ENCODE results near the gene GALNT8. TPM values are rescaled to one million over a fixed set of nuclear protein-coding genes. Genes with fewer than 3 reads are reported as not detected.
"Not testable (repeated sequence)": the region's sequence is repeated elsewhere in the genome, so short reads cannot be mapped to it uniquely, and the experiment has no call there.

The GALNT8 gene
- total RNA-seq, 1 experiment from 2014 or later = not detected

- ChIA-PET POLR2A (no interaction called here), CTCF (no interaction called here)
- in situ Hi-C loops (cut with HindIII; ENCODE audit: low pct_unique_long_range_greater_than_20kb, low sequenced_read_pairs) (no loop called here), intact Hi-C loops (cut with micrococcal nuclease; ENCODE audit: unreplicated experiment) (no loop called here)
- Histone ChIP-seq H3K4me1 (ENCODE audit: control insufficient read depth, insufficient read depth, low read length) (no peaks in the 10 kb centered on the region), H3K4me3 (ENCODE audit: low read depth in 2 of 2, low read length in 2 of 2) (no peak overlapping the region), H3K27me3 (ENCODE audit: control insufficient read depth, insufficient read depth, low read length) (peaks cover 5% of the 10 kb centered on the region; the same call in 1 of the 2 replicates), H3K9me3 (ENCODE audit: control insufficient read depth, insufficient read depth, low read depth, low read length) (no peaks in the 10 kb centered on the region), H3K27ac (ENCODE audit: low read length) (no peak overlapping the region), H3K36me3 (ENCODE audit: control insufficient read depth, insufficient read depth, low read length) (no peaks in the 10 kb centered on the region)
- TF ChIP-seq TCF7L2 (IDR thresholded peaks at IDR 0.05; ENCODE audit: low read depth, low read length) (no peak), REST (IDR thresholded peaks at IDR 0.05; ENCODE audit: insufficient read depth in 1 of 2, low read depth in 2 of 2, low read length in 1 of 2) (no peak), SIN3A (IDR thresholded peaks at IDR 0.05; ENCODE audit: borderline replicate concordance, insufficient read depth, low read depth, low read length) (no peak), CTCF (IDR thresholded peaks at IDR 0.05) (no peak), POLR2AphosphoS5 (IDR thresholded peaks at IDR 0.05; ENCODE audit: low read depth, low read length) (no peak)
- BruUV-seq (replicated peaks) = no TSS peak
- ATAC-seq (no peak), DNase-seq (ENCODE audit: low read depth, low spot score) (no peak)
Measured at GRCh38 chr12:4717806-4718205, 2.4 kb upstream of the GALNT8 start.

GRCh38 chr12:4720637-4720995 lies 416 bp downstream of the GALNT8 start:
- Histone ChIP-seq H3K4me1 (ENCODE audit: control insufficient read depth, insufficient read depth, low read length) (no peaks in the 10 kb centered on the region), H3K27me3 (ENCODE audit: control insufficient read depth, insufficient read depth, low read length) (peaks cover 5% of the 10 kb centered on the region; the same call in 1 of the 2 replicates), H3K4me3 (ENCODE audit: low read depth in 2 of 2, low read length in 2 of 2) (no peak overlapping the region), H3K27ac (ENCODE audit: low read length) (no peak overlapping the region), H3K9me3 (ENCODE audit: control insufficient read depth, insufficient read depth, low read depth, low read length) (no peaks in the 10 kb centered on the region), H3K36me3 (ENCODE audit: control insufficient read depth, insufficient read depth, low read length) (no peaks in the 10 kb centered on the region)
- in situ Hi-C loops (cut with HindIII; ENCODE audit: low pct_unique_long_range_greater_than_20kb, low sequenced_read_pairs) = no loop called here
- no peak for DNase-seq (ENCODE audit: low read depth, low spot score)
- no peak for TF ChIP-seq POLR2AphosphoS5 (IDR thresholded peaks at IDR 0.05; ENCODE audit: low read depth, low read length)
- TF ChIP-seq SIN3A (IDR thresholded peaks at IDR 0.05; ENCODE audit: borderline replicate concordance, insufficient read depth, low read depth, low read length) = no peak
- TF ChIP-seq TCF7L2 (IDR thresholded peaks at IDR 0.05; ENCODE audit: low read depth, low read length) = no peak
- TF ChIP-seq CTCF (IDR thresholded peaks at IDR 0.05) = no peak
- no peak for TF ChIP-seq REST (IDR thresholded peaks at IDR 0.05; ENCODE audit: insufficient read depth in 1 of 2, low read depth in 2 of 2, low read length in 1 of 2)
- no peak for ATAC-seq
- no TSS peak for BruUV-seq (replicated peaks)
- intact Hi-C loops (cut with micrococcal nuclease; ENCODE audit: unreplicated experiment) = no loop called here
- CTCF ChIA-PET = no interaction called here
- POLR2A ChIA-PET = no interaction called here

GRCh38 chr12:4721587-4721986 lies 1.4 kb downstream of the GALNT8 start:
- H3K27me3 ChIP-seq (ENCODE audit: control insufficient read depth, insufficient read depth, low read length); POLR2A ChIA-PET; BruUV-seq (replicated peaks); H3K4me3 ChIP-seq (ENCODE audit: low read depth in 2 of 2, low read length in 2 of 2); ATAC-seq; DNase-seq (ENCODE audit: low read depth, low spot score); CTCF ChIA-PET; intact Hi-C loops (cut with micrococcal nuclease; ENCODE audit: unreplicated experiment); H3K4me1 ChIP-seq (ENCODE audit: control insufficient read depth, insufficient read depth, low read length); H3K27ac ChIP-seq (ENCODE audit: low read length); in situ Hi-C loops (cut with HindIII; ENCODE audit: low pct_unique_long_range_greater_than_20kb, low sequenced_read_pairs); H3K36me3 ChIP-seq (ENCODE audit: control insufficient read depth, insufficient read depth, low read length); H3K9me3 ChIP-seq (ENCODE audit: control insufficient read depth, insufficient read depth, low read depth, low read length): not testable (repeated sequence)
